22Rv1 (cell line): ENCODE data around the gene MATCAP1.

Source experiments
- ZFX ChIP-seq: fragments of 450-650 bp; IDR thresholded peaks from 2 replicates; pipeline ENCODE4 v1.6.1; 2017; ENCODE audit warnings: antibody characterized with exemption, borderline replicate concordance
- TF ChIP-seq, protein P1 (sequence below): fragments of 450-650 bp; IDR thresholded peaks from 2 replicates; pipeline ENCODE4 v1.5.1; 2017; ENCODE audit warnings: mild to moderate bottlenecking

DNA sequence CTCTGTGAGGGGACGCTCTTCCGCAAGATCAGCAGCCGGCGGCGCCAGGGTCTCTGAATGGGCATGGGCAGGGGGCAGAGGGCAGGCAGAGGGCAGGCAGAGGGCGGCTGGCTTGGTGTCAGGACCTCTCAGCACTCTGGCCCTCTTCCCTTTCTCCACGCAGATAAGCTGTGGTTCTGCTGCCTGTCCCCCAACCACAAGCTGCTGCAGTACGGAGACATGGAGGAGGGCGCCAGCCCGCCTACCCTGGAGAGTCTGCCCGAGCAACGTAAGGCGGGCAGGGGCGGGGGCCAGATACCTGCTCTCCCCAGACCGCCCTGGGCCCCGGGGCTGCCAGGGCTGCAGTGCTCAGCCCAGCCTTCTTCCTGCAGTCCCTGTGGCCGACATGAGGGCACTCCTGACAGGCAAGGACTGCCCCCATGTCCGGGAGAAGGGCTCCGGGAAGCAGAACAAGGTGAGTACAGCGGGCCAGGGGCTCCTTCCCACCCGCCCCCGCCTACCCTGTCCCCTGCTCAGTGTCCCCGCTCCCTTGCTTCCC is 19.3 kb upstream of the MATCAP1 start:
- TF ChIP-seq, protein P1, sequence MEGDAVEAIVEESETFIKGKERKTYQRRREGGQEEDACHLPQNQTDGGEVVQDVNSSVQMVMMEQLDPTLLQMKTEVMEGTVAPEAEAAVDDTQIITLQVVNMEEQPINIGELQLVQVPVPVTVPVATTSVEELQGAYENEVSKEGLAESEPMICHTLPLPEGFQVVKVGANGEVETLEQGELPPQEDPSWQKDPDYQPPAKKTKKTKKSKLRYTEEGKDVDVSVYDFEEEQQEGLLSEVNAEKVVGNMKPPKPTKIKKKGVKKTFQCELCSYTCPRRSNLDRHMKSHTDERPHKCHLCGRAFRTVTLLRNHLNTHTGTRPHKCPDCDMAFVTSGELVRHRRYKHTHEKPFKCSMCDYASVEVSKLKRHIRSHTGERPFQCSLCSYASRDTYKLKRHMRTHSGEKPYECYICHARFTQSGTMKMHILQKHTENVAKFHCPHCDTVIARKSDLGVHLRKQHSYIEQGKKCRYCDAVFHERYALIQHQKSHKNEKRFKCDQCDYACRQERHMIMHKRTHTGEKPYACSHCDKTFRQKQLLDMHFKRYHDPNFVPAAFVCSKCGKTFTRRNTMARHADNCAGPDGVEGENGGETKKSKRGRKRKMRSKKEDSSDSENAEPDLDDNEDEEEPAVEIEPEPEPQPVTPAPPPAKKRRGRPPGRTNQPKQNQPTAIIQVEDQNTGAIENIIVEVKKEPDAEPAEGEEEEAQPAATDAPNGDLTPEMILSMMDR: no peak
- TF ChIP-seq ZFX: no peak
